IMR-90 (cell line): ENCODE data around the gene ANO7. TPM values are rescaled to one million over a fixed set of nuclear protein-coding genes. Genes with fewer than 3 reads are reported as not detected.

Experiments
- ATAC-seq: fragments of 200-7000 bp; cut with Tn5 transposase; 2 replicates; pipeline ENCODE4 v1.9.1; 2020; ENCODE audit warnings: low read depth, mild to moderate bottlenecking, moderate library complexity
- BruUV-seq: library from RNA; stranded (reverse); fragments of 400-500 nt; replicated peaks from 2 replicates; lab custom pipeline; 2021; lab: Mats Ljungman, UMichigan
- CTCF ChIA-PET: fragments of 300-600 bp; formaldehyde crosslinking; extraction: SDS; loops from one replicate; lab custom pipeline; 2021; ENCODE audit warnings: antibody characterized with exemption; lab: Yijun Ruan, JAX
- POLR2A ChIA-PET: fragments of 300-600 bp; sonication (Branson Sonifier 250); formaldehyde crosslinking; loops from one replicate; lab custom pipeline; 2022; ENCODE audit warnings: antibody characterized with exemption; ENCODE audit not compliant: unreplicated experiment; lab: Charles Lee
- DNase-seq: peaks from one replicate; pipeline ENCODE4 v3.0.0; 2013
- H2AFZ ChIP-seq: replicated peaks from 2 replicates; pipeline ENCODE3; 2013; ENCODE audit warnings: low read length, mild to moderate bottlenecking; ENCODE audit not compliant: poor library complexity
- H2AK5ac ChIP-seq: 2 replicates; pipeline ENCODE4 v1.6.1; 2013; ENCODE audit warnings: low read depth, low read length, inconsistent platforms
- H2AK9ac ChIP-seq: replicated peaks from 2 replicates; pipeline ENCODE3; 2013; ENCODE audit warnings: mild to moderate bottlenecking, low read depth, low read length, moderate library complexity; ENCODE audit not compliant: poor library complexity
- H2BK120ac ChIP-seq: 2 replicates; pipeline ENCODE4 v1.6.1; 2013; ENCODE audit warnings: low read depth, low read length, inconsistent platforms
- H2BK15ac ChIP-seq: 3 replicates; pipeline ENCODE4 v1.6.1; 2013; ENCODE audit warnings: low read depth, low read length, inconsistent platforms
- H2BK20ac ChIP-seq: 2 replicates; pipeline ENCODE4 v1.6.1; 2013; ENCODE audit warnings: low read depth, mild to moderate bottlenecking, inconsistent platforms, low read length, moderate library complexity
- H2BK5ac ChIP-seq: 2 replicates; pipeline ENCODE4 v1.6.1; 2013; ENCODE audit warnings: mild to moderate bottlenecking, low read depth, low read length, inconsistent platforms; ENCODE audit not compliant: poor library complexity, severe bottlenecking
- H3K14ac ChIP-seq: replicated peaks from 2 replicates; pipeline ENCODE4 v1.6.1; 2013; ENCODE audit warnings: low read depth, low read length, inconsistent platforms
- H3K18ac ChIP-seq: 2 replicates; pipeline ENCODE4 v1.6.1; 2013; ENCODE audit warnings: low read depth, low read length, control low read depth
- H3K23ac ChIP-seq: 2 replicates; pipeline ENCODE4 v1.6.1; 2013; ENCODE audit warnings: low read depth, low read length, inconsistent platforms
- H3K27ac ChIP-seq: 2 replicates; pipeline ENCODE4 v1.5.1; 2013; ENCODE audit warnings: mild to moderate bottlenecking, control low read depth, low read length; ENCODE audit not compliant: insufficient read depth
- H3K27me3 ChIP-seq: 2 replicates; pipeline ENCODE4 v1.6.1; 2013; ENCODE audit warnings: low read length; ENCODE audit not compliant: control insufficient read depth, insufficient read depth
- H3K36me3 ChIP-seq: 2 replicates; pipeline ENCODE4 v1.6.1; 2013; ENCODE audit warnings: low read length, mixed read lengths; ENCODE audit not compliant: control insufficient read depth, insufficient read depth
- H3K4ac ChIP-seq: 2 replicates; pipeline ENCODE4 v1.6.1; 2013; ENCODE audit warnings: low read depth, low read length, inconsistent platforms
- H3K4me1 ChIP-seq: 2 replicates; pipeline ENCODE4 v1.6.1; 2013; ENCODE audit warnings: low read length, mixed read lengths; ENCODE audit not compliant: control insufficient read depth, insufficient read depth
- H3K4me2 ChIP-seq: 2 replicates; pipeline ENCODE4 v1.6.1; 2013; ENCODE audit warnings: low read depth, mild to moderate bottlenecking, control low read depth, low read length, moderate library complexity
- H3K4me3 ChIP-seq: 2 replicates; pipeline ENCODE4 v1.5.1; 2013; ENCODE audit warnings: low read depth, mild to moderate bottlenecking, control low read depth, low read length, moderate library complexity; ENCODE audit not compliant: insufficient read depth
- H3K56ac ChIP-seq: 2 replicates; pipeline ENCODE4 v1.6.1; 2013; ENCODE audit warnings: low read length, inconsistent platforms; ENCODE audit not compliant: insufficient read depth; ENCODE audit errors: extremely low read depth
- H3K79me1 ChIP-seq, 2 experiments: 2 replicates each; pipeline ENCODE4 v1.6.1; 2013; ENCODE audit warnings: low read length in 2 of 2, inconsistent platforms in 1 of 2, low read depth in 1 of 2
- H3K9ac ChIP-seq: 2 replicates; pipeline ENCODE4 v1.6.1; 2013; ENCODE audit warnings: low read depth, low read length, control low read depth
- H3K9me1 ChIP-seq: 2 replicates; pipeline ENCODE4 v1.6.1; 2013; ENCODE audit warnings: low read length, inconsistent platforms; ENCODE audit not compliant: insufficient read depth
- H3K9me3 ChIP-seq: 2 replicates; pipeline ENCODE4 v1.6.1; 2013; ENCODE audit warnings: low read length; ENCODE audit not compliant: control insufficient read depth, insufficient read depth
- H4K20me1 ChIP-seq: 2 replicates; pipeline ENCODE4 v1.6.1; 2013; ENCODE audit warnings: low read length, inconsistent platforms; ENCODE audit not compliant: insufficient read depth
- H4K5ac ChIP-seq: 2 replicates; pipeline ENCODE4 v1.6.1; 2013; ENCODE audit warnings: mild to moderate bottlenecking, low read depth, low read length, control low read depth
- H4K8ac ChIP-seq, 2 experiments: 2 replicates each; pipeline ENCODE4 v1.6.1; 2013; ENCODE audit warnings: low read depth in 2 of 2, low read length in 2 of 2, control low read depth in 1 of 2, inconsistent platforms in 1 of 2
- H4K91ac ChIP-seq: 2 replicates; pipeline ENCODE4 v1.6.1; 2013; ENCODE audit warnings: low read depth, low read length, inconsistent platforms; ENCODE audit not compliant: insufficient read depth
- CHD1 ChIP-seq: IDR thresholded peaks from 2 replicates; pipeline ENCODE4 v1.6.1; 2012; ENCODE audit warnings: low read depth, low read length, improper control_type of control experiment
- CTCF ChIP-seq: conservative IDR thresholded peaks from 2 replicates; pipeline ENCODE4 v1.5.1; 2012; ENCODE audit warnings: mild to moderate bottlenecking, low read depth, low read length, improper control_type of control experiment
- MAFK ChIP-seq: IDR thresholded peaks from 2 replicates; pipeline ENCODE4 v1.6.1; 2012; ENCODE audit warnings: low read depth, low read length, improper control_type of control experiment
- MAZ ChIP-seq: IDR thresholded peaks from 2 replicates; pipeline ENCODE4 v1.6.1; 2012; ENCODE audit warnings: low read depth, mild to moderate bottlenecking, low read length, improper control_type of control experiment, moderate library complexity, borderline replicate concordance
- MXI1 ChIP-seq: IDR thresholded peaks from 2 replicates; pipeline ENCODE4 v1.6.1; 2012; ENCODE audit warnings: low read depth, mild to moderate bottlenecking, low read length, moderate library complexity, borderline replicate concordance
- POLR2A ChIP-seq: IDR thresholded peaks from 2 replicates; pipeline ENCODE4 v1.6.1; 2012; ENCODE audit warnings: mild to moderate bottlenecking, low read depth, low read length
- RCOR1 ChIP-seq: IDR thresholded peaks from 2 replicates; pipeline ENCODE4 v1.6.1; 2012; ENCODE audit warnings: mild to moderate bottlenecking, low read length, improper control_type of control experiment; ENCODE audit not compliant: insufficient replicate concordance
- WGBS, 2 experiments: methylation state at CpG; one replicate each; pipeline versions ENCODE4 v1.1.5 to v1.1.7; 2013; ENCODE audit warnings: missing lambda C conversion rate in 2 of 2; ENCODE audit not compliant: insufficient read length in 1 of 2; ENCODE audit errors: extremely low coverage in 2 of 2; 5-methylcytosine and 5-hydroxymethylcytosine counted together
- dilution Hi-C: fragments of 300-500 bp; cut with HindIII; formaldehyde crosslinking; loops from one replicate; pipeline ENCODE4 v1.14.3; 2018; ENCODE audit warnings: low sequenced_read_pairs; ENCODE audit not compliant: unreplicated experiment
- in situ Hi-C: fragments of 300-500 bp; cut with MboI; formaldehyde crosslinking; loops from 3 replicates; pipeline ENCODE4 v1.14.3; 2019; ENCODE audit warnings: low sequenced_read_pairs, inconsistent platforms, mixed read lengths
- intact Hi-C: fragments of 100-400 bp; cut with micrococcal nuclease; formaldehyde crosslinking; loops from 2 replicates; pipeline ENCODE4 v1.10.0; 2022
- polyA plus RNA-seq, 3 experiments: library from polyadenylated mRNA; depleted of rRNA; stranded (reverse); fragments of >200 nt; gene quantifications; 2 replicates each; pipeline ENCODE4 v1.2.3, GENCODE V29; 2012; ENCODE audit warnings: low replicate concordance in 1 of 3
- total RNA-seq: library from RNA; depleted of rRNA; stranded (reverse); fragments of >200 nt; gene quantifications from 2 replicates; pipeline ENCODE4 v1.2.3, GENCODE V29; 2012

ANO7 gene
- total and polyA plus RNA-seq, 2 of the 4 experiments (the other 2 are of a cell fraction): 0.36 to 3.4 TPM

GRCh38 chr2:241234962-241235740, 46.7 kb downstream of the ANO7 start:
- ATAC-seq (no peak), DNase-seq (no peak)
- Histone ChIP-seq H3K9me3 (no peaks in the 10 kb centered on the region), H2AK9ac (no peak overlapping the region), H2BK20ac (no peak overlapping the region), H2AK5ac (no peak overlapping the region), H3K18ac (no peak overlapping the region), H2BK120ac (no peak overlapping the region), H4K8ac (no peak overlapping the region), H3K27ac (no peak overlapping the region), H3K23ac (no peak overlapping the region), H3K9ac (no peak overlapping the region), H3K4me1 (no peaks in the 10 kb centered on the region), H3K9me1 (peaks cover 1% of the 10 kb centered on the region; the same call in 1 of the 2 replicates), H3K56ac (no peak overlapping the region), H2BK5ac (no peak overlapping the region), H3K27me3 (no peaks in the 10 kb centered on the region), H3K79me1 (peaks cover 30 to 82% of the 10 kb centered on the region in 2 experiments), H3K4ac (no peak overlapping the region), H4K20me1 (peaks cover 75% of the 10 kb centered on the region), H3K4me3 (no peak overlapping the region), H2BK15ac (no peak overlapping the region), H2AFZ (no peak overlapping the region), H3K36me3 (peaks cover 91% of the 10 kb centered on the region), H3K4me2 (no peak overlapping the region), H4K5ac (no peak overlapping the region), H4K91ac (no peak overlapping the region), H3K14ac (no peak overlapping the region)
- in situ Hi-C loops (no loop called here), dilution Hi-C loops (no loop called here), intact Hi-C loops (no loop called here)
- no TSS peak for BruUV-seq
- 88% methylated on average over 14 of the region's 26 CpGs; no CpG with 5 or more reads in 1 of the 2 experiments for WGBS, 2 experiments
- POLR2A ChIA-PET: no interaction called here
- CTCF ChIA-PET: no interaction called here
- TF ChIP-seq MAZ (no peak), CHD1 (no peak), MAFK (no peak), RCOR1 (no peak), MXI1 (no peak), CTCF (no peak), POLR2A (no peak)
